HG03039 (cell line): Measurements from ENCODE around the gene AASDH.

Experiments used
- ATAC-seq: cut with Tn5 transposase; IDR thresholded peaks from one replicate; pipeline ENCODE4 v1.9.1; 2021; ENCODE audit warnings: mild to moderate bottlenecking, moderate library complexity; ENCODE audit not compliant: unreplicated experiment

The AASDH gene

GRCh38 chr4:56318555-56318954, 68.7 kb downstream of the AASDH start:
- ATAC-seq: no peak

GRCh38 chr4:56317749-56318148, 69.5 kb downstream of the AASDH start:
- no peak for ATAC-seq

- no peak for ATAC-seq
Observed at GRCh38 chr4:56316011-56316650, 71.2 kb downstream of the AASDH start.

GRCh38 chr4:56315543-56315942, 71.7 kb downstream of the AASDH start:
- ATAC-seq: no peak

GRCh38 chr4:56315041-56315440, 72.2 kb downstream of the AASDH start:
- ATAC-seq: no peak

- no peak for ATAC-seq
Observed at GRCh38 chr4:56314207-56314915, 72.9 kb downstream of the AASDH start.

GRCh38 chr4:56313132-56313531, 74.2 kb downstream of the AASDH start:
- no peak for ATAC-seq

GRCh38 chr4:56311299-56311975, 75.9 kb downstream of the AASDH start:
- no peak for ATAC-seq

- ATAC-seq: no peak
Observed at GRCh38 chr4:56310401-56311125, 76.7 kb downstream of the AASDH start.

GRCh38 chr4:56308384-56308783, 78.9 kb downstream of the AASDH start:
- ATAC-seq: no peak

- no peak for ATAC-seq
Observed at GRCh38 chr4:56307423-56307822, 79.9 kb downstream of the AASDH start.

- ATAC-seq: no peak
Observed at GRCh38 chr4:56305390-56305789, 81.9 kb downstream of the AASDH start.

GRCh38 chr4:56303921-56304320, 83.4 kb downstream of the AASDH start:
- ATAC-seq: no peak

- ATAC-seq: no peak
Observed at GRCh38 chr4:56302760-56303159, 84.5 kb downstream of the AASDH start.

GRCh38 chr4:56301997-56302496, 85.2 kb downstream of the AASDH start:
- no peak for ATAC-seq

GRCh38 chr4:56301181-56301996, 85.9 kb downstream of the AASDH start:
- peak; percentile 90 for ATAC-seq

- ATAC-seq: no peak
Observed at GRCh38 chr4:56298236-56298635, 89.1 kb downstream of the AASDH start.

- ATAC-seq: no peak
Observed at GRCh38 chr4:56297776-56298175, 89.5 kb downstream of the AASDH start.

GRCh38 chr4:56296526-56296925, 90.8 kb downstream of the AASDH start:
- ATAC-seq: no peak

GRCh38 chr4:56293121-56293520, 94.2 kb downstream of the AASDH start:
- ATAC-seq: no peak
